Erythroblast (primary cell): ENCODE results near the gene JMJD6.

ENCODE experiments used
- GATA1 ChIP-seq: IDR thresholded peaks from 2 replicates; pipeline ENCODE4 v1.6.1; 2011; ENCODE audit warnings: low read depth, mild to moderate bottlenecking, control low read depth, low read length, moderate library complexity
- POLR2A ChIP-seq: IDR thresholded peaks from 2 replicates; pipeline ENCODE4 v1.6.1; 2011; ENCODE audit warnings: mild to moderate bottlenecking, low read length

GRCh38 chr17:76688165-76688622 lies 38.2 kb downstream of the JMJD6 start:
- TF ChIP-seq POLR2A = no peak
- TF ChIP-seq GATA1 = no peak
